Measurements from ENCODE around the gene ORAI2. TPM values are rescaled to one million over a fixed set of nuclear protein-coding genes. Genes with fewer than 3 reads are reported as not detected.

The ORAI2 gene
- polyA plus RNA-seq, 1 of the 3 experiments (the other 2 are of a cell fraction) = 85.8 TPM

DNA sequence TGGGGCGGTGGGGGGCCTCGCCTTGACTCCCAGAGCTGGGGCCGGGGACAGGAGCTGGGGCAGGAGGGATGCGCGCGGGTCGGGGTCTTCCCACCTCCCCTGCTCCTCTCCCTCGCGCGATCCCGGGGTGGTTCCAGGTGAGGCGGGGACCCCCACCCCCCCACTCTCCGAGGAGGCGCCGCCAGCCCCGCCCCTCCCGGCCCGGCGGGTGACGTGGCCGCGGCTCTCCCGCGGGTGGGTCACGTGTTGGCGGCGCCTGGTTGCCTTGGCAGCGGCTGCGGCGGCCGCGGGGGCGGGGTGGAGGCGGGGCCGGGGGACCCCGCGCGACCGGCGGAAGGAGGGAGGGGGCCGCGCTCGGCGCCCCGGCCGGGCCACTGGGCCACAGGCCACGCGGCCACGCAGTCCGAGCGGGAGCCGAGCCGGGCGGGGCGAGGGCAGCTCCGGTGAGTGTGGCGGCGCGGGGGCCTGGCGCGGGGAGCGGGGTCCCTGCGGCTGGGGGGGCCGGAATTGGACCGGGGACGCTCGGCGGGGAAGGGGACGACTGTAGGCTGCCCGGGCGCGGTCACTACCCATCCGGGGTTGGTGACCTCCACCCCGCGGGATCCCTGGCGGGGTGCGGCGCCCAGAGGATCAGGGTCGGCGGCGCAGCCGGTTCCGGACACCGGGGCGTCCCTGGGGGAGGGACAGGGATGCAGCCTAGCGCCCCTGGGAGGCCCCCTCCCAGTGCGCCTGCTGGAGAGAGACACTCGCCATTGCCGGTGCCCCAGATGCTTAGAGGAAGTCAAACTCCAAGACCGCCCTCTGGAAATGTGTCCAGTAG is at the start of gene ORAI2 (continued):
- no peak for TF ChIP-seq RCOR1 (IDR thresholded peaks at IDR 0.05; ENCODE audit: low read length)
- TF ChIP-seq TCF12 (IDR thresholded peaks at IDR 0.05) = no peak

DNA sequence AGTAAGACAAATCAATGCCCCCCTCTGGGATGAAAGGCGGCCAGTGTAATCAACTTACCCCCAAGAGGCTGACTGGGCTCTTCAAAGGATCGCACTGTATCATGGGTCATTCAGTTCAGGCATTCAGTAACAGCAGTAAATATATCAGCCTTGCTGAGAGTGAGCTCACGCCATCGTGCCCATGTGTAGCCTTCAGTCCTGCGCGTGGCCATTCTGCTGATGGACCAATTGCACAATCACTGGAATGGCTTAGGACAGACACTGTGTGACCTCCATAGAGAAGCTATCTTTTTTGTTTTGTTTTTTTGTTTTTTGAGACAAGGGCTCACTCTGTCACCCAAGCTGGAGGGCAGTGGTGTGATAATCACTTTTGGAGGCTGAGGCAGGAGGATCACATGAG is 46.3 kb upstream of the ORAI2 start:
- Histone ChIP-seq H3K4me2 (no peak overlapping the region), H3K9me3 (no peaks in the 10 kb centered on the region), H3K9ac (no peak overlapping the region), H3F3A (replicated peaks; ENCODE audit: insufficient read depth) (peaks cover 16% of the 10 kb centered on the region), H3K27me3 (ENCODE audit: insufficient read depth) (no peaks in the 10 kb centered on the region), H4K20me1 (ENCODE audit: insufficient read depth) (no peaks in the 10 kb centered on the region), H3K79me2 (ENCODE audit: insufficient read depth) (no peaks in the 10 kb centered on the region; the same call in 1 of the 2 replicates), H3K9me2 (no peaks in the 10 kb centered on the region), H3K27ac (ENCODE audit: low read depth in 2 of 2, low read length in 1 of 2) (no peak overlapping the region), H3K4me3 (ENCODE audit: low read depth in 2 of 2, low read length in 1 of 2) (no peak overlapping the region), H3K36me3 (replicated peaks in 1 of 2; ENCODE audit: control insufficient read depth in 1 of 2, insufficient read depth in 2 of 2, low read length in 1 of 2) (peaks cover 6 to 35% of the 10 kb centered on the region in 2 experiments), H3K4me1 (ENCODE audit: control insufficient read depth in 1 of 2, insufficient read depth in 2 of 2, low read depth in 1 of 2, low read length in 1 of 2) (peaks cover 0 to 8% of the 10 kb centered on the region in 2 experiments; a peak in 1 of 4 replicates), H2AFZ (ENCODE audit: low read depth) (no peak overlapping the region)
- DNase-seq = no peak
- POLR2A ChIA-PET = interaction anchor here (1.5 kb wide), 1 partner anchor 101 kb away, joined by 3 read pairs; the partner anchor contains the start of gene SH2B2
- CTCF ChIA-PET = interaction anchor here (1.2 to 18.3 kb wide), 6 partner anchors 8 to 847 kb away, joined by 3 to 421 read pairs (median 4); partner anchors contain the start of genes PRKRIP1 and SH2B2
- 97% methylated on average over 6 of the region's 6 CpGs for WGBS (ENCODE audit: low lambda C conversion rate)
- TF ChIP-seq POLR2AphosphoS5 (IDR thresholded peaks at IDR 0.05; ENCODE audit: low read depth, low read length) (no peak), ELF1 (IDR thresholded peaks at IDR 0.05) (no peak), NFIC (IDR thresholded peaks at IDR 0.05; ENCODE audit: borderline replicate concordance) (no peak), YY1 (IDR thresholded peaks at IDR 0.05; ENCODE audit: low read depth) (no peak), NRF1 (IDR thresholded peaks at IDR 0.05; ENCODE audit: low read depth, low read length) (no peak), MEF2A (IDR thresholded peaks at IDR 0.05; ENCODE audit: borderline replicate concordance, low read depth) (no peak), GABPA (IDR thresholded peaks at IDR 0.05; ENCODE audit: low read depth) (no peak), SIN3A (IDR thresholded peaks at IDR 0.05; ENCODE audit: borderline replicate concordance, low read depth, low read length) (no peak), GATA2 (CRISPR knock-in tag; IDR thresholded peaks at IDR 0.05) (no peak), EZH2phosphoT487 (IDR thresholded peaks at IDR 0.05; ENCODE audit: borderline replicate concordance, low read depth) (no peak)
- TF ChIP-seq, protein P1, sequence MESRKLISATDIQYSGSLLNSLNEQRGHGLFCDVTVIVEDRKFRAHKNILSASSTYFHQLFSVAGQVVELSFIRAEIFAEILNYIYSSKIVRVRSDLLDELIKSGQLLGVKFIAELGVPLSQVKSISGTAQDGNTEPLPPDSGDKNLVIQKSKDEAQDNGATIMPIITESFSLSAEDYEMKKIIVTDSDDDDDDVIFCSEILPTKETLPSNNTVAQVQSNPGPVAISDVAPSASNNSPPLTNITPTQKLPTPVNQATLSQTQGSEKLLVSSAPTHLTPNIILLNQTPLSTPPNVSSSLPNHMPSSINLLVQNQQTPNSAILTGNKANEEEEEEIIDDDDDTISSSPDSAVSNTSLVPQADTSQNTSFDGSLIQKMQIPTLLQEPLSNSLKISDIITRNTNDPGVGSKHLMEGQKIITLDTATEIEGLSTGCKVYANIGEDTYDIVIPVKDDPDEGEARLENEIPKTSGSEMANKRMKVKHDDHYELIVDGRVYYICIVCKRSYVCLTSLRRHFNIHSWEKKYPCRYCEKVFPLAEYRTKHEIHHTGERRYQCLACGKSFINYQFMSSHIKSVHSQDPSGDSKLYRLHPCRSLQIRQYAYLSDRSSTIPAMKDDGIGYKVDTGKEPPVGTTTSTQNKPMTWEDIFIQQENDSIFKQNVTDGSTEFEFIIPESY (IDR thresholded peaks at IDR 0.05; ENCODE audit: borderline replicate concordance, low read depth) = no peak
- TF ChIP-seq, protein P2, sequence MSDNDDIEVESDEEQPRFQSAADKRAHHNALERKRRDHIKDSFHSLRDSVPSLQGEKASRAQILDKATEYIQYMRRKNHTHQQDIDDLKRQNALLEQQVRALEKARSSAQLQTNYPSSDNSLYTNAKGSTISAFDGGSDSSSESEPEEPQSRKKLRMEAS (IDR thresholded peaks at IDR 0.05; ENCODE audit: low read depth) = no peak
- TF ChIP-seq, protein P3, sequence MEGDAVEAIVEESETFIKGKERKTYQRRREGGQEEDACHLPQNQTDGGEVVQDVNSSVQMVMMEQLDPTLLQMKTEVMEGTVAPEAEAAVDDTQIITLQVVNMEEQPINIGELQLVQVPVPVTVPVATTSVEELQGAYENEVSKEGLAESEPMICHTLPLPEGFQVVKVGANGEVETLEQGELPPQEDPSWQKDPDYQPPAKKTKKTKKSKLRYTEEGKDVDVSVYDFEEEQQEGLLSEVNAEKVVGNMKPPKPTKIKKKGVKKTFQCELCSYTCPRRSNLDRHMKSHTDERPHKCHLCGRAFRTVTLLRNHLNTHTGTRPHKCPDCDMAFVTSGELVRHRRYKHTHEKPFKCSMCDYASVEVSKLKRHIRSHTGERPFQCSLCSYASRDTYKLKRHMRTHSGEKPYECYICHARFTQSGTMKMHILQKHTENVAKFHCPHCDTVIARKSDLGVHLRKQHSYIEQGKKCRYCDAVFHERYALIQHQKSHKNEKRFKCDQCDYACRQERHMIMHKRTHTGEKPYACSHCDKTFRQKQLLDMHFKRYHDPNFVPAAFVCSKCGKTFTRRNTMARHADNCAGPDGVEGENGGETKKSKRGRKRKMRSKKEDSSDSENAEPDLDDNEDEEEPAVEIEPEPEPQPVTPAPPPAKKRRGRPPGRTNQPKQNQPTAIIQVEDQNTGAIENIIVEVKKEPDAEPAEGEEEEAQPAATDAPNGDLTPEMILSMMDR (IDR thresholded peaks at IDR 0.05) = no peak

Data from SK-N-SH (cell line).